GM18519 (cell line): Measurements from ENCODE around the gene NDUFB7.
"Not testable (repeated sequence)": the region's sequence is repeated elsewhere in the genome, so short reads cannot be mapped to it uniquely, and the experiment has no call there.

Experiments
- ATAC-seq: cut with Tn5 transposase; IDR thresholded peaks from one replicate; pipeline ENCODE4 v1.9.1; 2021; ENCODE audit warnings: mild to moderate bottlenecking, moderate library complexity; ENCODE audit not compliant: unreplicated experiment, low FRiP score

Gene NDUFB7

GRCh38 chr19:14554382-14554812, 17.5 kb downstream of the NDUFB7 start:
- no peak for ATAC-seq

GRCh38 chr19:14553939-14554243, 18.0 kb downstream of the NDUFB7 start:
- no peak for ATAC-seq

GRCh38 chr19:14553042-14553938, 18.6 kb downstream of the NDUFB7 start:
- no peak for ATAC-seq

- not testable (repeated sequence) for ATAC-seq
Observed at GRCh38 chr19:14552006-14552360, 19.9 kb downstream of the NDUFB7 start.

- ATAC-seq = not testable (repeated sequence)
Observed at GRCh38 chr19:14551134-14552005, 20.5 kb downstream of the NDUFB7 start.

GRCh38 chr19:14550201-14550754, 21.6 kb downstream of the NDUFB7 start:
- ATAC-seq = no peak

GRCh38 chr19:14545716-14546082, 26.2 kb downstream of the NDUFB7 start:
- ATAC-seq = no peak

- no peak for ATAC-seq
Observed at GRCh38 chr19:14544977-14545715, 26.7 kb downstream of the NDUFB7 start.

GRCh38 chr19:14544047-14544446, 27.8 kb downstream of the NDUFB7 start:
- ATAC-seq = no peak

- no peak for ATAC-seq
Observed at GRCh38 chr19:14542711-14543328, 29.0 kb downstream of the NDUFB7 start.

- not testable (repeated sequence) for ATAC-seq
Observed at GRCh38 chr19:14541979-14542378, 29.9 kb downstream of the NDUFB7 start.

- ATAC-seq = no peak
Observed at GRCh38 chr19:14540741-14541525, 30.9 kb downstream of the NDUFB7 start.

- ATAC-seq = no peak
Observed at GRCh38 chr19:14536926-14537692, 34.8 kb downstream of the NDUFB7 start.

GRCh38 chr19:14533450-14533849, 38.4 kb downstream of the NDUFB7 start:
- ATAC-seq = no peak

- no peak for ATAC-seq
Observed at GRCh38 chr19:14530506-14530905, 41.4 kb downstream of the NDUFB7 start.

- ATAC-seq = no peak
Observed at GRCh38 chr19:14530005-14530348, 41.9 kb downstream of the NDUFB7 start.

- peak; percentile 88 for ATAC-seq
Observed at GRCh38 chr19:14529254-14530004, 42.4 kb downstream of the NDUFB7 start, which contains the start of gene TECR. Gene TECR (plus strand): TSS chr19:14529594. CDS start chr19:14529697, 103 bp downstream.
